HepG2 (cell line): Measurements from ENCODE around the gene UBP1.

Experiments used
- CTCF ChIP-seq: sonication (generic); formaldehyde crosslinking; IDR thresholded peaks from 2 replicates; pipeline ENCODE4 v1.5.0; 2020; ENCODE audit warnings: mild to moderate bottlenecking, missing genetic modification reagents, moderate library complexity
- MEF2D ChIP-seq: sonication (generic); formaldehyde crosslinking; IDR thresholded peaks from 2 replicates; pipeline ENCODE4 v1.5.1; 2020; ENCODE audit warnings: mild to moderate bottlenecking, missing genetic modification reagents
- POLR2AphosphoS5 ChIP-seq: IDR thresholded peaks from 2 replicates; pipeline ENCODE4 v1.6.1; 2012; ENCODE audit warnings: low read depth, low read length
- ZBTB40 ChIP-seq, 2 experiments: fragments of 450-650 bp in 1 of 2; sonication (generic) in 1 of 2; formaldehyde crosslinking in 1 of 2; IDR thresholded peaks; 2 replicates each; pipeline versions ENCODE4 v1.6.1 to v1.8.0; 2016 to 2022; ENCODE audit warnings: antibody characterized with exemption in 1 of 2, mild to moderate bottlenecking in 1 of 2, missing genetic modification reagents in 1 of 2
- ZMAT5 ChIP-seq: sonication (generic); formaldehyde crosslinking; IDR thresholded peaks from 2 replicates; pipeline ENCODE4 v1.5.0; 2020; ENCODE audit warnings: mild to moderate bottlenecking, low read depth, missing genetic modification reagents, borderline replicate concordance

GRCh38 chr3:33447958-33448357 is 7.8 kb upstream of the UBP1 start:
- TF ChIP-seq POLR2AphosphoS5: no peak
- TF ChIP-seq MEF2D: no peak
- no peak for TF ChIP-seq ZMAT5 (CRISPR knock-in tag)
- TF ChIP-seq ZBTB40 (IDR thresholded peaks at IDR 0.05): no peak
- no peak for TF ChIP-seq ZBTB40 (CRISPR knock-in tag; IDR thresholded peaks at IDR 0.05)
- no peak for TF ChIP-seq CTCF
